ENCODE results near the gene TMED1. TPM values are rescaled to one million over a fixed set of nuclear protein-coding genes. Genes with fewer than 3 reads are reported as not detected.

TMED1 gene
- total and polyA plus RNA-seq, 9 of the 15 experiments (the other 6 are each of a cell fraction or from before 2014, with no cell fraction given): 0.86 to 30.2 (median 23.5) TPM

GRCh38 chr19:10828981-10829821 is 6.8 kb downstream of the TMED1 start:
- Histone ChIP-seq H3K9ac (ENCODE audit: insufficient read depth in 1 of 2, low read depth in 2 of 2, low read length in 2 of 2) (peak overlapping the region in 1 of 2 experiments; percentile 63; a peak in 2 of 4 replicates), H3K27ac (ENCODE audit: extremely low read depth, low read depth, low read length) (no peak overlapping the region; the same call in 2 of the 3 replicates), H3K27me3 (ENCODE audit: control insufficient read depth in 2 of 2, insufficient read depth in 2 of 2, low read length in 2 of 2) (no peaks in the 10 kb centered on the region), H2AFZ (ENCODE audit: low read depth, low read length) (no peak overlapping the region), H3K4me1 (replicated peaks in 1 of 2; ENCODE audit: control insufficient read depth in 2 of 2, insufficient read depth in 2 of 2, low read length in 2 of 2) (peaks cover 0 to 41% of the 10 kb centered on the region in 2 experiments; a peak in 2 of 5 replicates), H3K36me3 (ENCODE audit: control insufficient read depth, insufficient read depth, low read length) (peaks cover 84% of the 10 kb centered on the region; the same call in 2 of the 3 replicates), H3K79me2 (ENCODE audit: control insufficient read depth, insufficient read depth, low read length) (no peaks in the 10 kb centered on the region), H3K9me1 (ENCODE audit: control insufficient read depth, insufficient read depth, low read length) (no peaks in the 10 kb centered on the region), H3K4me2 (ENCODE audit: insufficient read depth, low read length) (no peak overlapping the region), H3K4me3 (no peak overlapping the region), H4K20me1 (replicated peaks; ENCODE audit: control insufficient read depth, insufficient read depth, low read length) (no peaks in the 10 kb centered on the region), H3K9me3 (replicated peaks; ENCODE audit: control insufficient read depth, insufficient read depth, low read depth, low read length) (no peaks in the 10 kb centered on the region)
- in situ Hi-C loops (cut with MboI): no loop called here
- no TSS peak for BruUV-seq (replicated peaks)
- DNase-seq (ENCODE audit: extremely low read depth in 1 of 4, low spot score in 3 of 4): peak in 1 of 4 experiments; percentile 24
- ATAC-seq: peak; percentile 57
- ChIA-PET CTCF (ENCODE audit: low intra/inter-chr PET ratio) (no interaction called here), POLR2A (interaction anchor here (0.6 to 7.4 kb wide), 4 partner anchors 7 to 112 kb away, joined by 3 to 58 read pairs (median 4); partner anchors contain the start of gene DNM2)
- intact Hi-C loops (cut with micrococcal nuclease): no loop called here
- FAIRE-seq: no peak
- 92% methylated on average over 24 of the region's 26 CpGs for WGBS (ENCODE audit: insufficient coverage, low coverage, missing lambda C conversion rate)
- TF ChIP-seq STAT5A (IDR thresholded peaks at IDR 0.05; ENCODE audit: borderline replicate concordance, low read length) (no peak), MEF2D (tag; conservative IDR thresholded peaks at IDR 0.05; ENCODE audit: low read depth) (no peak), TGIF2 (CRISPR knock-in tag; IDR thresholded peaks at IDR 0.05) (no peak), CREBBP (IDR thresholded peaks at IDR 0.05; ENCODE audit: low read depth, low read length) (no peak), ZC3H8 (IDR thresholded peaks at IDR 0.05) (no peak), ZNF584 (CRISPR knock-in tag; IDR thresholded peaks at IDR 0.05; ENCODE audit: low read depth) (no peak), FOXA3 (CRISPR knock-in tag; conservative IDR thresholded peaks at IDR 0.05 in 1 of 2, IDR thresholded peaks at IDR 0.05 in 1 of 2) (peak in 1 of 2 experiments; percentile 40; a peak in 1 of 4 replicates), THRAP3 (IDR thresholded peaks at IDR 0.05; ENCODE audit: borderline replicate concordance) (no peak), USF1 (CRISPR knock-in tag; IDR thresholded peaks at IDR 0.05) (0 out of 2 replicates have a peak, but pooled peaks have one; percentile 37), ELF1 (tag; IDR thresholded peaks at IDR 0.05) (no peak), CCNT2 (IDR thresholded peaks at IDR 0.05; ENCODE audit: borderline replicate concordance, extremely low read depth, insufficient read length, low read depth, low read length) (no peak), ILF3 (IDR thresholded peaks at IDR 0.05; ENCODE audit: borderline replicate concordance) (no peak), OTX1 (CRISPR knock-in tag; IDR thresholded peaks at IDR 0.05) (no peak), POLR2G (IDR thresholded peaks at IDR 0.05; ENCODE audit: low read depth, low read length) (peak; percentile 52), HNRNPL (IDR thresholded peaks at IDR 0.05; ENCODE audit: low read depth, low read length) (no peak), RBM22 (IDR thresholded peaks at IDR 0.05; ENCODE audit: low read depth, low read length, poor library complexity, severe bottlenecking) (peak; percentile 76)
- TF ChIP-seq, protein P1, sequence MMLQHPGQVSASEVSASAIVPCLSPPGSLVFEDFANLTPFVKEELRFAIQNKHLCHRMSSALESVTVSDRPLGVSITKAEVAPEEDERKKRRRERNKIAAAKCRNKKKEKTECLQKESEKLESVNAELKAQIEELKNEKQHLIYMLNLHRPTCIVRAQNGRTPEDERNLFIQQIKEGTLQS (IDR thresholded peaks at IDR 0.05): peak; percentile 77
- TF ChIP-seq, protein P1 (CRISPR knock-in tag; conservative IDR thresholded peaks at IDR 0.05): no peak
- TF ChIP-seq, protein P2, sequence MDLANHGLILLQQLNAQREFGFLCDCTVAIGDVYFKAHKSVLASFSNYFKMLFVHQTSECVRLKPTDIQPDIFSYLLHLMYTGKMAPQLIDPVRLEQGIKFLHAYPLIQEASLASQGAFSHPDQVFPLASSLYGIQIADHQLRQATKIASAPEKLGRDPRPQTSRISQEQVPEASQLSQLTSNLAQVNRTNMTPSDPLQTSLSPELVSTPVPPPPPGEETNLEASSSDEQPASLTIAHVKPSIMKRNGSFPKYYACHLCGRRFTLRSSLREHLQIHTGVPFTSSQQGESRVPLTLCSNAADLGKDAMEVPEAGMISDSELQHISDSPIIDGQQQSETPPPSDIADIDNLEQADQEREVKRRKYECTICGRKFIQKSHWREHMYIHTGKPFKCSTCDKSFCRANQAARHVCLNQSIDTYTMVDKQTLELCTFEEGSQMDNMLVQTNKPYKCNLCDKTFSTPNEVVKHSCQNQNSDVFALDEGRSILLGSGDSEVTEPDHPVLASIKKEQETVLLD (IDR thresholded peaks at IDR 0.05): no peak

Measured in K562 (cell line).